ENCODE results near the gene FOXC1.

The FOXC1 gene

GRCh38 chr6:1645466-1646185 lies 35.9 kb downstream of the FOXC1 start:
- DNase-seq, result no peak

GRCh38 chr6:1651362-1651761 lies 41.6 kb downstream of the FOXC1 start:
- no peak for DNase-seq

- no peak for DNase-seq
These were observed 43.1 kb downstream of the FOXC1 start for GRCh38 chr6:1652842-1653241.

DNA sequence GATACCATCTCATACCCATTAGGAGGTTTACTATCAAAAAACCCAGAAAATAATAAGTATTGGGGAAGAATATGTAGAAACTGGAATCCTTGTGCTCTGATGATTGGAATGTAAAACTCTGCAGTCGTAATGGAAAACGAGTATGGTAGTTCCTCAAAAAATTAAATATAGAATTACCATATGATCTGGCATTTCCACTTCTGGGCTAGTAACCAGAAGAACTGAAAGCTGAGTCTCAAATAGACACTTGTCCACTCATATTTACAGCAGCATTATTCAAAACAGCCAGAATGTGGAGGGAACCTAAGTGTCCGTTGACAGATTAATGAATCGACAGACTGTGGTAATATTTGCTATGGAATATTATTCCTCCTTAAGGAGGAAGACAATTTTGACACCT lies 44.3 kb downstream of the FOXC1 start:
- no peak for DNase-seq

GRCh38 chr6:1657116-1657770 lies 47.5 kb downstream of the FOXC1 start:
- peak; percentile 46 for DNase-seq

GRCh38 chr6:1657771-1658165 lies 48.1 kb downstream of the FOXC1 start:
- peak; percentile 46 for DNase-seq

- no peak for DNase-seq
These were observed 48.7 kb downstream of the FOXC1 start for GRCh38 chr6:1658212-1659005.

DNA sequence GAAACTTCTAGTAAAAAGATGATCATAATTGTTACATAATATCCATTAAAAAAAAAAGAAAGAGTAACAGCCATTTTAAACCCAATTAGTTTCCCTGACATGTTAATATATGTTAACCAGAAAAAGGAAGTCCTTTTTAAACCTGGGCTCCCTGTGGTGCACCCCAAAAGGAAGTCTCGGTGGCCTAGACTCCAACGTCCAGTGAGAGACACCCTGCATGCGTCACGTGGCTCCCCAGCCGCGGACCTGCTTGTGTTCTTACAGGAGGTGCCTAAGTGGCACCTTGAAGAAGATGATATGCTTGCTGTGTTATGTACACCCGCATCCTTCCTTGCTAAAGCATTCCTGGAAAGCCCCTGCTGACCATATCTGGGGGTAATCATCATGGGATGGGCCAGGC lies 50.1 kb downstream of the FOXC1 start:
- no peak for DNase-seq

DNA sequence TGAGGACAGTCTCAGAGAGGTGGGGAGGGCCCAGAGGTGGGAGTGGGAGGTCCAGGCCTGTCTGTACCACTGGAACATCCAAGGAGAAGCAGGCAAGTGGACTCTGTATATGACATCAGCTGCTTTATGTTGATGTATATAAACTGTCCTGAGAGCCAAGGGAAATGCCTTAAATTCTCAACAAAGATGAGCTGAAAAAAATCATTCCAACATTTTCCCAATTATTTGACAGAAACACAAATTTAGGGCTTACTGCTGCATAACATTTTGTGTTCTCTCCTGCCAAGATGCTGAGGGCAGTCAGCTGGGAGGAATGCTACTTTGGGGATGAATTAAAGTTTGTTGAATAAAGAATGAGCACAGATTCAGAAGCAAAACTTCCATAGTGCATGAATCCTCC lies 52.8 kb downstream of the FOXC1 start:
- no peak for DNase-seq

All from NCI-H82 (cell line).